HG03097 (cell line): ENCODE measurements around the gene ZNF467.

Experiments
- ATAC-seq: cut with Tn5 transposase; IDR thresholded peaks from one replicate; pipeline ENCODE4 v1.9.1; 2021; ENCODE audit not compliant: unreplicated experiment, low FRiP score

Gene ZNF467

DNA sequence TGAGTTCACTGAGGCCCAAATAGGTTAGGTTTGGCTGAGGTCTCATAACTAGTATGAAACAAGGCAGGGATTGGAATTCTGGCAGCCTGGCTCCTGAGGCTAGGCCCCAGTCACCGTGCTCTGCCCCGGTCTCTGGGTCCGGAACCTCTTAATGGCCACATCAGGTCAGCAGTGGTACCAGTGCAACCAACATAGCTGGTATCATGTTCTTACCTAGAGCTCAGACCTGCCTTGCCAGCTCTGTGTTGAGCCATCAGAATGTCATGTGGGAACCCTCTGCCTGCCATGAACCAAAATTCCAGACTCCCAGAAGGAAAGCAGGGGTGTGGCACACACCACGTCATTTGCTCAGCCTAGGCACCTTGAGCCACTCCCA is 56.5 kb downstream of the ZNF467 start:
- ATAC-seq: no peak

DNA sequence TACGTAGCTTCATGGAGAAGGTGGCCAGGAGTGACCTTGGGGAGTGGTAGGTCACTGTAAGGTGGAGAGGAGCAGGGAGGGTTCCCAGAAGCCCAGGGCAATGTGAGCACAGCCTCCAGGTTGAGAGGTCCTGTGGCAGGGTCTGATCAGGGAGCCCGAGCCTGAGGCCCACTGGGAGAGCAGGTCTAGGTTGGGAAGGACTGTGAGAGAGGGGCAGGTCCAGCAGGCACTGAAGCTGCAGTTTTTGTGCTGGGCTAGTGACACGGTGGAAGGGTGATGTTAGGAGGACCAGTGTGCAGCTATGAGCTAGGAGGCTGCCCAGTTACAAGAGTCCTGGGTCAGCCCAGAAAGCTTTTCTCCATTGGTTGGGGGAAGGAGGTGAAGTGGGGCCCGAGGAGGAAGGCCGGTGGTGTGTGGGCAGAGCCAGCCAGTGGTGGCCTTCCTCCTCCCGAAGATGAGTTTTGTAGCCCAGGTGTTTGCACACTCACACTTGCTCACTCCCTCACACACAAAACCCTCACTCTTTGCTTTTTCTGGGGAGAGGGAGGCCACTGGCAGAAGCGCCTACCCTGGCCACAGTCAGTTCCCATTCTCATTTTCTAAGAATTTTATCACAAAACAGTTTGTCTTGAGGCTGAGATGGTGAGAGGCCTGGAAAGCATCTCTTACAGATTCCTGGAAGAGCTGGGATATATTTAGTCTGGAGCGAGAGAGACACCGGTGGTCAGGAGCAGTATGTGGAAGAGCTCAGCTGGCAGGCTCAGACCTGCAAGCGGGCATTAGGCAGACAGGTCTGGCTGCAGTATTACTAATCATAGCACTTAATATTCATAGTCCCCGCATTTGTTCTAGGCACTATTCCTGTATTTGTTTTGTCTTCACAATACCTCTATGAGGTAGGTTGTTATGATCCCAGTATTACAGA is 57.1 kb downstream of the ZNF467 start:
- ATAC-seq: no peak

DNA sequence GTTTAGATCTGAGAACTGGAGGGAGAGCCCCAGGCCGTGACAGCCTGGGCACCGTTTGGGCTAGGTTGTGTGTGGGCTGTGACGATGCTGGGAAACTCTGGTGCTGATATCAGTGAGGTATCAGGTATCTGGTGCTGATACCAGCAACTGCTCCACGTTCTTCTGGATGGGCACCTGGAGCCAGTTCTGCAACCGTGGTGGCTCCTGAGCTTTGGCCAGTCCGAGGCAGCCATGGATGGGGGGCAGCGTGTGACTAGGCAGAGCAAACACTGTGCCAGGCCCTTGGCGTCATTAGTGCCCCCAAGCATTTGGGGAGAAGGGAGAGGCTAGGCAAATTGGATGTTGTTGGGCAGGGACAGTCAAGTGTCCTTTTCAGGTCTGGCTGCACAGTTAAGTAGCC is 57.9 kb downstream of the ZNF467 start:
- ATAC-seq: no peak

DNA sequence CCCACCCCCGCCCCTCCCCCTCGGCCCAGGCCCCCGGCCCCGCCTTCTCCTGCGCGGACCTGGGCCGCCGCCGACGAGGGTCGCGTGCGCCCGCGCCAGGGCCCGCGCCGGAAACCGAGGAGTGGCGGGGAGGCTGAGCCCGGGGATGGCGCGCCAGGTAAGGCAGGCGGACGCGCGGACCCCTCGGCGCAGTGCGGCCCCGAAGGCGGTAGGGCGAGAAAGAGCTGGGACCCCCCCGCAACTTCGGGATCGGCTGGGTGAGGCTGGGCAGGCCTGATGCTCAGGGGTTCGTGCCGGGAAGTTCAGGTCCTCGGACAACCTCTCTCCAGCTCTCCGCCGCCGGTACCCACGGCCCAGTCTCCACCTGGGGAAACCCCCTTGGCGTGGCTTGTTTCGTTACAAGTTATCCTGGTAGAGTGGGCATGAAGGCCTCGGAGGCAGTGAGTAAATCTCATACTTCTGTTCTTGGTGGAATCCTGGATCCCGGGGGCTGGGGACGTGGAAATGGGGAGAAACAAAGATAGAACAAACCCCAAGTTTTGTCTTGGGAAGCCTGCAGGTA is 58.4 kb downstream of the ZNF467 start:
- peak; percentile 15 for ATAC-seq
